ENCODE results near the gene ZNF518A. TPM values are rescaled to one million over a fixed set of nuclear protein-coding genes. Genes with fewer than 3 reads are reported as not detected.

Gene ZNF518A
- total and polyA plus RNA-seq, 10 of the 15 experiments (the other 5 are each of a cell fraction or from before 2014, with no cell fraction given) = 3.7 to 24.4 (median 15.4) TPM

DNA sequence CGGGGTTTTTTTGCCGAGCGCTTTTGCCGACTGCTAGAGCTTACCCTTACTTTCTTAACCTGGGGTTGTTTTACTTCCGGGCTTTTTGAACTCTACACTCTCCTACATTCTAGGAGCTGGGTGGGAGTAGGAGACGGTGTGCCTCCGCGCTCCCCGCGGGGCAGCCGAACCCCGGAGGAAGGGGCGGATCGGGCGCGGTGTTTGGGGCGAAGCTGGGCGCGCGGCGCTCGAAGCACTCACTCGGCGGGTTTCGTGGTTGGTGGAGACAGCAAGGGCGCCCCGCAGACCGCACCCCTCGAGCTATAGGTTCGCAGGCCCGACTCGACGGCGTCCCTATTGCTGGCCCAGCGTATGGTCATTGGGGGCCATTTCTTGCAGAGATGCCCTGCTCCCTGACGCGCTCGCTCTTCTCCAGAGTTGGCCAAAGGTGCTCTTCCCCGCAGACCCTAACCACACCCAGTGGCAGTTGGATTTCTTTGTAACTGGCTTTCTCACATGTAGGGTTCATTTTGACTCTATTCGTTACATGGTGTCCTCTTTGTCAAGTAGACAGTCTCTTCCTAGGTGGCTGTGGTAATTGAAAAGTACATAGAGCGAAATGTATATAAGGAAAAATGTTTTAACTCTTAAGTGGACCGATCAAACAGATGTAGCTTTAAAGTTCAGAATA, 364 bp downstream of the ZNF518A start:
- ChIA-PET SMC1A (ENCODE audit: uncharacterized antibody, unreplicated experiment) (interaction anchor here (0.6 to 2.4 kb wide), 10 partner anchors 8 to 161 kb away, joined by 3 to 20 read pairs (median 4); partner anchors contain the start of gene BLNK), POLR2A (interaction anchor here (0.6 to 2.4 kb wide), 4 partner anchors 13 to 459 kb away, joined by 3 to 35 read pairs (median 6); no protein-coding TSS in a partner anchor), CTCF (interaction anchor here (0.9 to 2.3 kb wide), 14 partner anchors 11 to 289 kb away, joined by 3 to 21 read pairs (median 4); no protein-coding TSS in a partner anchor), RAD21 (ENCODE audit: unreplicated experiment) (interaction anchor here (0.6 to 2.4 kb wide), 9 partner anchors 20 to 437 kb away, joined by 3 to 27 read pairs (median 4); partner anchors contain the start of gene TCTN3)
- H3K36me3 ChIP-seq (ENCODE audit: control insufficient read depth in 2 of 2, insufficient read depth in 2 of 2, low read length in 1 of 2) = peaks cover 0 to 13% of the 10 kb centered on the region in 2 experiments; a peak in 2 of 4 replicates
- peak overlapping the region; percentile 100 for H3K27ac ChIP-seq (ENCODE audit: control insufficient read depth, insufficient read depth)
- H3K9me3 ChIP-seq (replicated peaks; ENCODE audit: control insufficient read depth, insufficient read depth, low read length) = no peaks in the 10 kb centered on the region; the same call in none of the 3 replicates
- intact Hi-C loops (cut with micrococcal nuclease; ENCODE audit: unreplicated experiment) = loop anchor here (1.0 to 10.0 kb wide), 4 partner anchors 40 to 162 kb away; no protein-coding TSS in a partner anchor
- peak overlapping the region; percentile 99 for H2AFZ ChIP-seq (ENCODE audit: control insufficient read depth, low read depth, low read length)
- peak; percentile 21 for DNase-seq (ENCODE audit: low read depth, low spot score)
- FAIRE-seq = no peak
- no peaks in the 10 kb centered on the region for H3K4me1 ChIP-seq (ENCODE audit: control insufficient read depth, insufficient read depth, low read length)
- H3K9ac ChIP-seq (ENCODE audit: control insufficient read depth, insufficient read depth, low read length) = peak overlapping the region; percentile 99
- ATAC-seq = peak; percentile 89
- peak overlapping the region; percentile 87 for H3K4me3 ChIP-seq
- H3K79me2 ChIP-seq (ENCODE audit: control insufficient read depth, insufficient read depth, low read length) = peaks cover 17% of the 10 kb centered on the region
- WGBS (ENCODE audit: insufficient coverage, insufficient replicate concordance, low lambda C conversion rate, missing lambda C conversion rate) = 1% methylated on average over 42 of the region's 42 CpGs
- no peaks in the 10 kb centered on the region for H4K20me1 ChIP-seq (ENCODE audit: control insufficient read depth, insufficient read depth)
- H3K27me3 ChIP-seq (replicated peaks in 1 of 2; ENCODE audit: control insufficient read depth in 2 of 2, insufficient read depth in 2 of 2, low read length in 1 of 2) = no peaks in the 10 kb centered on the region
- in situ Hi-C loops (cut with MboI) = no loop called here
- TSS peak; percentile 58 for BruUV-seq (replicated peaks)
- H3K4me2 ChIP-seq (ENCODE audit: control insufficient read depth, insufficient read depth) = peak overlapping the region; percentile 97
- TF ChIP-seq BACH1 (IDR thresholded peaks at IDR 0.05; ENCODE audit: borderline replicate concordance) (peak; percentile 57; the same call in 1 of the 2 replicates), TCF3 (IDR thresholded peaks at IDR 0.05; ENCODE audit: borderline replicate concordance, insufficient read depth, low read depth, low read length) (peak; percentile 53; the same call in 1 of the 2 replicates), RUNX3 (IDR thresholded peaks at IDR 0.05; ENCODE audit: low read length) (peak; percentile 68; the same call in 1 of the 2 replicates), CBX3 (IDR thresholded peaks at IDR 0.05; ENCODE audit: borderline replicate concordance, low read depth) (no peak), SPI1 (IDR thresholded peaks at IDR 0.05; ENCODE audit: borderline replicate concordance, insufficient read depth, low read depth, low read length) (no peak), ETV6 (conservative IDR thresholded peaks at IDR 0.05 in 1 of 2, IDR thresholded peaks at IDR 0.05 in 1 of 2; ENCODE audit: borderline replicate concordance in 1 of 2, low read depth in 1 of 2) (no peak), CBFB (IDR thresholded peaks at IDR 0.05; ENCODE audit: low read depth) (no peak; the same call in 1 of the 2 replicates), ZSCAN29 (IDR thresholded peaks at IDR 0.05) (peak; percentile 66; the same call in 1 of the 2 replicates), CREM (IDR thresholded peaks at IDR 0.05; ENCODE audit: low read depth) (peak; percentile 48; the same call in 1 of the 2 replicates), NR2C2 (IDR thresholded peaks at IDR 0.05; ENCODE audit: borderline replicate concordance, control insufficient read depth, insufficient read length, low read depth) (no peak), ZBED1 (IDR thresholded peaks at IDR 0.05; ENCODE audit: borderline replicate concordance) (no peak), POLR2AphosphoS5 (IDR thresholded peaks at IDR 0.05; ENCODE audit: low read length) (peak; percentile 19), FOXK2 (IDR thresholded peaks at IDR 0.05) (no peak), BHLHE40 (IDR thresholded peaks at IDR 0.05; ENCODE audit: borderline replicate concordance in 1 of 2, low read depth in 2 of 2, low read length in 1 of 2) (no peak)
- TF ChIP-seq, protein P1, sequence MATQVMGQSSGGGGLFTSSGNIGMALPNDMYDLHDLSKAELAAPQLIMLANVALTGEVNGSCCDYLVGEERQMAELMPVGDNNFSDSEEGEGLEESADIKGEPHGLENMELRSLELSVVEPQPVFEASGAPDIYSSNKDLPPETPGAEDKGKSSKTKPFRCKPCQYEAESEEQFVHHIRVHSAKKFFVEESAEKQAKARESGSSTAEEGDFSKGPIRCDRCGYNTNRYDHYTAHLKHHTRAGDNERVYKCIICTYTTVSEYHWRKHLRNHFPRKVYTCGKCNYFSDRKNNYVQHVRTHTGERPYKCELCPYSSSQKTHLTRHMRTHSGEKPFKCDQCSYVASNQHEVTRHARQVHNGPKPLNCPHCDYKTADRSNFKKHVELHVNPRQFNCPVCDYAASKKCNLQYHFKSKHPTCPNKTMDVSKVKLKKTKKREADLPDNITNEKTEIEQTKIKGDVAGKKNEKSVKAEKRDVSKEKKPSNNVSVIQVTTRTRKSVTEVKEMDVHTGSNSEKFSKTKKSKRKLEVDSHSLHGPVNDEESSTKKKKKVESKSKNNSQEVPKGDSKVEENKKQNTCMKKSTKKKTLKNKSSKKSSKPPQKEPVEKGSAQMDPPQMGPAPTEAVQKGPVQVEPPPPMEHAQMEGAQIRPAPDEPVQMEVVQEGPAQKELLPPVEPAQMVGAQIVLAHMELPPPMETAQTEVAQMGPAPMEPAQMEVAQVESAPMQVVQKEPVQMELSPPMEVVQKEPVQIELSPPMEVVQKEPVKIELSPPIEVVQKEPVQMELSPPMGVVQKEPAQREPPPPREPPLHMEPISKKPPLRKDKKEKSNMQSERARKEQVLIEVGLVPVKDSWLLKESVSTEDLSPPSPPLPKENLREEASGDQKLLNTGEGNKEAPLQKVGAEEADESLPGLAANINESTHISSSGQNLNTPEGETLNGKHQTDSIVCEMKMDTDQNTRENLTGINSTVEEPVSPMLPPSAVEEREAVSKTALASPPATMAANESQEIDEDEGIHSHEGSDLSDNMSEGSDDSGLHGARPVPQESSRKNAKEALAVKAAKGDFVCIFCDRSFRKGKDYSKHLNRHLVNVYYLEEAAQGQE (IDR thresholded peaks at IDR 0.05; ENCODE audit: low read depth, low read length) = 0 out of 2 replicates have a peak, but pooled peaks have one; percentile 8
- TF ChIP-seq, protein P2, sequence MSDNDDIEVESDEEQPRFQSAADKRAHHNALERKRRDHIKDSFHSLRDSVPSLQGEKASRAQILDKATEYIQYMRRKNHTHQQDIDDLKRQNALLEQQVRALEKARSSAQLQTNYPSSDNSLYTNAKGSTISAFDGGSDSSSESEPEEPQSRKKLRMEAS (IDR thresholded peaks at IDR 0.05; ENCODE audit: low read depth, low read length) = peak; percentile 35; the same call in 1 of the 2 replicates
- TF ChIP-seq, protein P3, sequence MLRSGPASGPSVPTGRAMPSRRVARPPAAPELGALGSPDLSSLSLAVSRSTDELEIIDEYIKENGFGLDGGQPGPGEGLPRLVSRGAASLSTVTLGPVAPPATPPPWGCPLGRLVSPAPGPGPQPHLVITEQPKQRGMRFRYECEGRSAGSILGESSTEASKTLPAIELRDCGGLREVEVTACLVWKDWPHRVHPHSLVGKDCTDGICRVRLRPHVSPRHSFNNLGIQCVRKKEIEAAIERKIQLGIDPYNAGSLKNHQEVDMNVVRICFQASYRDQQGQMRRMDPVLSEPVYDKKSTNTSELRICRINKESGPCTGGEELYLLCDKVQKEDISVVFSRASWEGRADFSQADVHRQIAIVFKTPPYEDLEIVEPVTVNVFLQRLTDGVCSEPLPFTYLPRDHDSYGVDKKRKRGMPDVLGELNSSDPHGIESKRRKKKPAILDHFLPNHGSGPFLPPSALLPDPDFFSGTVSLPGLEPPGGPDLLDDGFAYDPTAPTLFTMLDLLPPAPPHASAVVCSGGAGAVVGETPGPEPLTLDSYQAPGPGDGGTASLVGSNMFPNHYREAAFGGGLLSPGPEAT (IDR thresholded peaks at IDR 0.05; ENCODE audit: low read depth) = no peak; the same call in 1 of the 2 replicates

All from GM12878 (cell line).